Retina (tissue), 1 donor: ENCODE data around the gene FOXL3.
A peak's percentile ranks its signal among the peaks of the same experiment; 100 is the strongest.

ENCODE experiments used
- DNase-seq: peaks from one replicate; pipeline ENCODE4 v3.0.0-alpha.2; 2016

FOXL3 gene

GRCh38 chr7:269721-270120 lies 20.2 kb upstream of the FOXL3 start:
- DNase-seq, result no peak

GRCh38 chr7:270351-270983 lies 19.5 kb upstream of the FOXL3 start:
- DNase-seq, result no peak

- no peak for DNase-seq
These were observed 18.5 kb upstream of the FOXL3 start for GRCh38 chr7:271266-272107.

DNA sequence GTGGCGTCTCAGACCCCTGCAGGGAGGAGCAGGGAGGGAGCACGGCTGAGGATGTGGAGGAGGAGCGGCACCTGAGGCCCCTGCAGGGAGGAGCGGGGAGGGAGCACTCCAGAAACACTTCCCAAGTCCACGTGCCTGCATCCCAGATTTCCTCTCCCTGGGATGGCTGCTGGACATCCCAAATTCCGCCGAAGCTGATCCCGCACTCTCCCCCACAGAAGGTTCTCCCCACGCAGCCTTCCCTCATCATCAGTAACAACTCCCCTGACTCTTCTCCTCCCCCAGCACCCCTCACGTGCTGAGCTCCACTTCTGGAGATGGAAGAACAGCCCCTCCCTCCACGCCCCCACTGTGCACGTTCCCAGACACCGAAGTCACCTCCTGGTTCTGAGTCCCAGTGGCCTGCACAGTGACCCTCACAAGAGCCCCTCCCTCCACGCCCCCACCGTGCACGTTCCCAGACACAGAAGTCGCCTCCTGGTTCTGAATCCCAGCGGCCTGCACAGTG lies 17.8 kb upstream of the FOXL3 start:
- no peak for DNase-seq

- no peak for DNase-seq
These were observed 17.3 kb upstream of the FOXL3 start for GRCh38 chr7:272631-273030.

DNA sequence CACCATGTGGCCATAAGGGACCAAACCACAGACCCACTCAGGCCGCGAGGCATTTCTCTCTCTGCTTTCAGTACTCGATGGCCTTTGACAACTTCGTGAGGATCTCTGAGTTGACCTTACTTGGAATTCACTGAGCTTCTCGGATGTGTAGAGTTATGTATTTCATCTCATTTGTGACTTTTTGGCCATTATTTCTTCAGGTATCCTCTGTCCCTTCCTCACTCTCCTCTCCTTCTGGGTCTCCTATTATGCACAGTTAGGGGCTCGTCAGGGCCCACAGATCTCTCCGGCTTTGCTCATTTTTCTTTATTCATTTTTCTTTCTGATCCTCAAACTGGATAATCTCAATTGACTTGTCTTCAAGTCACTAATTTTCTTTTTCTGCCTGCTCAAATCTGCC lies 16.6 kb upstream of the FOXL3 start:
- no peak for DNase-seq

GRCh38 chr7:274266-274665 lies 15.7 kb upstream of the FOXL3 start:
- DNase-seq, result no peak

GRCh38 chr7:276230-276835 lies 13.6 kb upstream of the FOXL3 start:
- DNase-seq, result no peak

- DNase-seq, result no peak
These were observed 12.7 kb upstream of the FOXL3 start for GRCh38 chr7:277228-277627.

GRCh38 chr7:278081-278480 lies 11.9 kb upstream of the FOXL3 start:
- no peak for DNase-seq

- no peak for DNase-seq
These were observed 10.1 kb upstream of the FOXL3 start for GRCh38 chr7:279821-280220.

DNA sequence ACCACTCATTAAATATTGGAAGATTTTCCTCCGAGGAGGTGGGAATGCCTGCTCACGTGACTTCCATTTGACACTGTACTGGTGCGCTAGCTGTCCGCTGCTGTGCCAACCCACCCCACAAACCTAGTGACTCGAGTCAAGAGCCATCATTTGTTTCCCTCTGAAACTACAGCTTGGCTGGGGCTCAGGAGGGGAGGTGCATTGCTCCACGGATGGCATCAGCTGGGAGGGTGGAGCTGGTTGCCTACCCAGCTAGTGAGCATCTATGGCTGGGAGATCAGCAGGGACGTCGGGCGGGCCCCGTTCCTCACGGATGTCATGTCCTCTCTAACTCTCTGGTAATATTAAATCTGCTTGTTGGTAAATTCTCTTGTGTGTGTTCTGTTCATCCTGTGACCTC lies 9.5 kb upstream of the FOXL3 start:
- DNase-seq, result no peak

GRCh38 chr7:281637-282036 lies 8.3 kb upstream of the FOXL3 start:
- DNase-seq, result no peak

GRCh38 chr7:282621-283020 lies 7.3 kb upstream of the FOXL3 start:
- DNase-seq, result no peak

GRCh38 chr7:284762-285722 lies 4.9 kb upstream of the FOXL3 start:
- DNase-seq, result peak; percentile 28

- peak; percentile 31 for DNase-seq
These were observed 4.2 kb upstream of the FOXL3 start for GRCh38 chr7:285731-286130.

GRCh38 chr7:286266-286665 lies 3.7 kb upstream of the FOXL3 start:
- DNase-seq, result peak; percentile 24

DNA sequence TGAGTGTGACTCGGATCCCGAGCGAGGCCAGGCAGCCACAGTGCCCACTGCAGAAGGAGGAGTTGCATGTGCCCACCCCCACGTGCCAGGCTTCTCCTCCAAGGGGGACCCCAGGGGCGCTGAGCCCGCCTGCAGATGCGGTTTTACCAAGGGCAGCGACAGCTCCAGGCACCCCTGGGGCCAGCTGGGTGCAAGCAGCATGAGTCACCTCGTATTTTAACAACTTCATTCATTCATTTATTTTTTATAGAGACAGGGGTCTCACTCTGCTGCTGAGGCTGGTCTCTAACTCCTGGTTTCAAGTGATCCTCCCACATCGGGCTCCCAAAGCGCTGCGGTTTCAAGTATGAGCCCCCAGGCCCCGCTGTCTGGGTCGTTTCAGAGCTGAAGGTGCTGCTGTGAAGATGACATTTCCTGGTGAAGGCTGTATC lies 1.3 kb upstream of the FOXL3 start:
- no peak for DNase-seq

- peak; percentile 25 for DNase-seq
These were observed 688 bp upstream of the FOXL3 start for GRCh38 chr7:289209-289755.

- DNase-seq, result peak; percentile 39
These were observed 793 bp downstream of the FOXL3 start for GRCh38 chr7:290554-291372.

GRCh38 chr7:291373-292092 lies 1.6 kb downstream of the FOXL3 start:
- no peak for DNase-seq
